H1 (cell line): Measurements from ENCODE around the gene AMH. TPM values are rescaled to one million over a fixed set of nuclear protein-coding genes. Genes with fewer than 3 reads are reported as not detected.

ENCODE experiments used
- BCL11A ChIP-seq, 2 experiments: IDR thresholded peaks; one replicate each; pipeline ENCODE4 v1.6.1; 2011; ENCODE audit warnings: low read depth in 2 of 2, low read length in 2 of 2, mild to moderate bottlenecking in 2 of 2
- HDAC6 ChIP-seq: IDR thresholded peaks from one replicate; pipeline ENCODE4 v1.7.1; 2012; ENCODE audit warnings: low read depth, mild to moderate bottlenecking, inconsistent platforms, low read length, moderate library complexity
- JUN ChIP-seq: IDR thresholded peaks from 2 replicates; pipeline ENCODE4 v1.6.1; 2011; ENCODE audit warnings: low read depth, mild to moderate bottlenecking, improper control_type of control experiment, low read length
- KDM5A ChIP-seq: fragments of 200-600 bp; IDR thresholded peaks from 2 replicates; pipeline ENCODE4 v1.7.1; 2012; ENCODE audit warnings: mild to moderate bottlenecking, low read length, inconsistent platforms, mixed read lengths
- MAX ChIP-seq: IDR thresholded peaks from 2 replicates; pipeline ENCODE4 v1.6.1; 2012; ENCODE audit warnings: inconsistent platforms
- SP2 ChIP-seq: IDR thresholded peaks from 2 replicates; pipeline ENCODE4 v1.6.1; 2012; ENCODE audit warnings: mild to moderate bottlenecking, low read length, inconsistent platforms
- TEAD4 ChIP-seq: IDR thresholded peaks from 2 replicates; pipeline ENCODE4 v1.6.1; 2012; ENCODE audit warnings: low read depth, low read length, inconsistent platforms, mixed read lengths
- ZNF274 ChIP-seq: IDR thresholded peaks from 2 replicates; pipeline ENCODE4 v1.7.0; 2012; ENCODE audit warnings: low read length, borderline replicate concordance; ENCODE audit errors: extremely low read depth
- polyA plus RNA-seq, 7 experiments: library from polyadenylated mRNA; depleted of rRNA in 3 of 7; stranded (reverse) in 5 of 7; unstranded in 2 of 7; fragments of >200 nt in 5 of 7; fragments of 200-250 nt in 2 of 7; gene quantifications; 1 replicate in 5 of 7; 2 replicates in 1 of 7; 4 replicates in 1 of 7; pipeline versions ENCODE4 v1.2.1 to v1.2.3, GENCODE V29; 2011 to 2013; ENCODE audit warnings: missing spikeins in 2 of 7, mixed read lengths in 2 of 7
- total RNA-seq: library from RNA; stranded (reverse); fragmentation: NEBNext Ultra II Directional; extraction: Animal tissue kit (Norgen Biotek cat#: 25700); gene quantifications from 2 replicates; pipeline ENCODE4 v1.2.1, GENCODE V29; 2021

The AMH gene
- total and polyA plus RNA-seq, 2 of the 8 experiments (the other 6 are each of a cell fraction or from before 2014, with no cell fraction given) = 10.5 to 15.4 TPM

- TF ChIP-seq MAX = no peak
- TF ChIP-seq SP2 = no peak
- no peak for TF ChIP-seq ZNF274
- TF ChIP-seq JUN = no peak
- TF ChIP-seq KDM5A = no peak
- no peak for TF ChIP-seq TEAD4
- TF ChIP-seq HDAC6 = no peak
- TF ChIP-seq BCL11A (IDR thresholded peaks at IDR 0.05; ENCODE audit: low read depth in 2 of 2, low read length in 2 of 2) = no peak
Observed at GRCh38 chr19:2207008-2207407, 42.1 kb upstream of the AMH start (continued).
